GM12891 (cell line): ENCODE results near the gene LEPR. TPM values are rescaled to one million over a fixed set of nuclear protein-coding genes. Genes with fewer than 3 reads are reported as not detected.
"Not testable (repeated sequence)": the region's sequence is repeated elsewhere in the genome, so short reads cannot be mapped to it uniquely, and the experiment has no call there.

Experiments used
- DNase-seq: peaks from one replicate; pipeline ENCODE4 v3.0.0; 2011; ENCODE audit warnings: low spot score; ENCODE audit not compliant: insufficient read length
- FAIRE-seq: peaks from 2 replicates; lab custom pipeline; 2011; peaks lifted over from hg19 to GRCh38; lab: Jason Lieb, UNC
- PAX5 ChIP-seq: IDR thresholded peaks from 2 replicates; pipeline ENCODE4 v1.6.1; 2011; ENCODE audit warnings: low read length, moderate library complexity, mild to moderate bottlenecking; ENCODE audit not compliant: insufficient read depth, severe bottlenecking
- POLR2A ChIP-seq: IDR thresholded peaks from 2 replicates; pipeline ENCODE4 v1.6.1; 2011; ENCODE audit warnings: low read depth, low read length, control low read depth
- POLR2AphosphoS5 ChIP-seq: IDR thresholded peaks from 2 replicates; pipeline ENCODE4 v1.6.1; 2011; ENCODE audit warnings: low read depth, low read length, control low read depth
- POU2F2 ChIP-seq: IDR thresholded peaks from 2 replicates; pipeline ENCODE4 v1.6.1; 2011; ENCODE audit warnings: low read depth, mild to moderate bottlenecking, control low read depth, low read length, moderate library complexity
- SPI1 ChIP-seq: IDR thresholded peaks from 2 replicates; pipeline ENCODE4 v1.6.1; 2011; ENCODE audit warnings: low read depth, low read length, control low read depth
- TAF1 ChIP-seq: IDR thresholded peaks from 2 replicates; pipeline ENCODE4 v1.6.1; 2011; ENCODE audit warnings: low read depth, low read length, control low read depth
- polyA plus RNA-seq: library from polyadenylated mRNA; unstranded; fragments of >200 nt; gene quantifications from one replicate; pipeline ENCODE4 v1.2.1, GENCODE V29; 2012; ENCODE audit warnings: low read depth, missing spikeins, inconsistent platforms; ENCODE audit not compliant: missing spikeins

LEPR gene, protein sequence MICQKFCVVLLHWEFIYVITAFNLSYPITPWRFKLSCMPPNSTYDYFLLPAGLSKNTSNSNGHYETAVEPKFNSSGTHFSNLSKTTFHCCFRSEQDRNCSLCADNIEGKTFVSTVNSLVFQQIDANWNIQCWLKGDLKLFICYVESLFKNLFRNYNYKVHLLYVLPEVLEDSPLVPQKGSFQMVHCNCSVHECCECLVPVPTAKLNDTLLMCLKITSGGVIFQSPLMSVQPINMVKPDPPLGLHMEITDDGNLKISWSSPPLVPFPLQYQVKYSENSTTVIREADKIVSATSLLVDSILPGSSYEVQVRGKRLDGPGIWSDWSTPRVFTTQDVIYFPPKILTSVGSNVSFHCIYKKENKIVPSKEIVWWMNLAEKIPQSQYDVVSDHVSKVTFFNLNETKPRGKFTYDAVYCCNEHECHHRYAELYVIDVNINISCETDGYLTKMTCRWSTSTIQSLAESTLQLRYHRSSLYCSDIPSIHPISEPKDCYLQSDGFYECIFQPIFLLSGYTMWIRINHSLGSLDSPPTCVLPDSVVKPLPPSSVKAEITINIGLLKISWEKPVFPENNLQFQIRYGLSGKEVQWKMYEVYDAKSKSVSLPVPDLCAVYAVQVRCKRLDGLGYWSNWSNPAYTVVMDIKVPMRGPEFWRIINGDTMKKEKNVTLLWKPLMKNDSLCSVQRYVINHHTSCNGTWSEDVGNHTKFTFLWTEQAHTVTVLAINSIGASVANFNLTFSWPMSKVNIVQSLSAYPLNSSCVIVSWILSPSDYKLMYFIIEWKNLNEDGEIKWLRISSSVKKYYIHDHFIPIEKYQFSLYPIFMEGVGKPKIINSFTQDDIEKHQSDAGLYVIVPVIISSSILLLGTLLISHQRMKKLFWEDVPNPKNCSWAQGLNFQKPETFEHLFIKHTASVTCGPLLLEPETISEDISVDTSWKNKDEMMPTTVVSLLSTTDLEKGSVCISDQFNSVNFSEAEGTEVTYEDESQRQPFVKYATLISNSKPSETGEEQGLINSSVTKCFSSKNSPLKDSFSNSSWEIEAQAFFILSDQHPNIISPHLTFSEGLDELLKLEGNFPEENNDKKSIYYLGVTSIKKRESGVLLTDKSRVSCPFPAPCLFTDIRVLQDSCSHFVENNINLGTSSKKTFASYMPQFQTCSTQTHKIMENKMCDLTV
- polyA plus RNA-seq = 0.33 TPM

DNA sequence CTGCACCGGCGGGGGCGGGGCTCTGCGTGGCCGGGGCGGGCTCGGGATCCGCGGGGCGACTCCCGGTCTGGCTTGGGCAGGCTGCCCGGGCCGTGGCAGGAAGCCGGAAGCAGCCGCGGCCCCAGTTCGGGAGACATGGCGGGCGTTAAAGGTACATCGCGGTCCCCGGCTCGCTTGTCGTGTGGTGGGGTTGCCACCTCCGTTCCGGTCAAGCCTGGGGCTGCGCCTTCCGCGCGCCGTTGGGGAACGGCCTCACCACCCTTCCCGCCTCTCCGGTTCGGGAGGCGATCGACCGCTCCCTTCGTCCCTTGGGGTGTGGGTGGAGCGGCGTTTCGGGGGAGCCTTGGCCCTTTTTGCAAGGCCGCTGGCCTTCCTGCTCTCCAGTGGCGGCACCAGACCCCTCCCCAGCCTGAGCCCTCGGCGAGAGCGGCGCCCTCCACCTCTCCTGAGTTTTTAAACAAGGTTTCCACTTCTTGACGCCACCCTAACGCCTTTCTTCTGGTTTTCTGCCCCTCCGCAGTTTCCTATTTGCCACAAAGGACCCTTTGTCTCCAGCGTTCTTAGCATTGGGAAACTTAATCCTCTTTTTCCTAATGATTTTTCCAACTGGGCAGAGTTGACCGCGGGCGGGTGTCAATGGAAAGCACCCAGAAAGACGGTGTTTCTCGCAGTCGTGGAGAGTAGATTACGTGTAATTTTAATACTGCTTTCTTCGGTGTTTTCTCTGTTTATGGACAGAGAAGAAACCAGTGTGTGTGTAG lies at the start of gene LEPR, which contains the start of gene LEPROT:
LEPR (plus strand) TSS at position 79 of the 761 bp plus-strand sequence. CDS start 144,898 bp downstream, outside the sequence.
LEPROT (plus strand) TSS at position 79 of the 761 bp plus-strand sequence; CDS start at position 136, 57 bp downstream.
- TF ChIP-seq TAF1 (no peak), POLR2A (peak; percentile 69), PAX5 (no peak), POLR2AphosphoS5 (no peak), POU2F2 (no peak), SPI1 (no peak)
- DNase-seq (no peak), FAIRE-seq (peak; percentile 92)

DNA sequence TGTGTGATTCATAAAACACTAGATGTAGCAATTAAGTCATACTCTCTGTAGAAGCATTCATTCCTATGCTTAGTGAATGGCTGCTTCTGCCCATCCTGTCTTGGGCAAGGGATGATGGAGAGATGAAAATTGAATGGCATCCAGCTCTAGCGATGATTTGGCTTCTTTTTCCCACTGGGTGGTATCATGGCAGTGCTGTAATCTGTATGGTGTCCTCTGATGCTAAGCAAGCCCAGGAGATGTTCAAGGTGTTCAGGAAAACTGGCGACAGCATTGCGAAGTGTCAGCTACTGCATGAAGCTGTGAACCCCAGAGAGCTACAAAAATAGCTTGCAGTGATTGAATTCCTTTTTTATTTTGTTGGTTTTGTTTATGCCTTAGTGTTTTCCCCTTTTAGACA lies 48.9 kb upstream of the LEPR start:
- FAIRE-seq = no peak
- DNase-seq = no peak
- TF ChIP-seq SPI1 = no peak
- TF ChIP-seq POU2F2 = no peak
- TF ChIP-seq POLR2A = no peak
- no peak for TF ChIP-seq POLR2AphosphoS5
- no peak for TF ChIP-seq TAF1
- no peak for TF ChIP-seq PAX5

DNA sequence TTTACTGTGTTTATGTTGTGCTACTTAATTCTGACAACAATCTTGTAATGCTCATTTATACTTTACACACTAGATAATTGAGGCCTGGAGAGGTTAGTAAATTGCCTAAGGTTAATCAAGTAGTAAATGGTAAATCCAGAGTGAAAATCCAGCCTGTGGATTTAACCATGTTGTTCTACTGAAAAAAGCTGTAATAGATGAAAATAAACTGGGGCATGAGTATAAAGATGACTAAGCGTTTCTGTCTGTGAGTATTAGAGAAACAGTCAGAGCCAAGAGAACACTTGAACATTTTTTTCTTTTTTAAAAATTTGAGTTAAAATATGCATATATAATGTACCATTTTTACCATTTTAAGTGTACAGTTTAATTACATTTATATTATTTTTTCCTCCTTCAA lies 47.9 kb upstream of the LEPR start:
- TF ChIP-seq POLR2AphosphoS5 (no peak), PAX5 (no peak), SPI1 (no peak), POLR2A (no peak), TAF1 (no peak), POU2F2 (no peak)
- DNase-seq (no peak), FAIRE-seq (no peak)

DNA sequence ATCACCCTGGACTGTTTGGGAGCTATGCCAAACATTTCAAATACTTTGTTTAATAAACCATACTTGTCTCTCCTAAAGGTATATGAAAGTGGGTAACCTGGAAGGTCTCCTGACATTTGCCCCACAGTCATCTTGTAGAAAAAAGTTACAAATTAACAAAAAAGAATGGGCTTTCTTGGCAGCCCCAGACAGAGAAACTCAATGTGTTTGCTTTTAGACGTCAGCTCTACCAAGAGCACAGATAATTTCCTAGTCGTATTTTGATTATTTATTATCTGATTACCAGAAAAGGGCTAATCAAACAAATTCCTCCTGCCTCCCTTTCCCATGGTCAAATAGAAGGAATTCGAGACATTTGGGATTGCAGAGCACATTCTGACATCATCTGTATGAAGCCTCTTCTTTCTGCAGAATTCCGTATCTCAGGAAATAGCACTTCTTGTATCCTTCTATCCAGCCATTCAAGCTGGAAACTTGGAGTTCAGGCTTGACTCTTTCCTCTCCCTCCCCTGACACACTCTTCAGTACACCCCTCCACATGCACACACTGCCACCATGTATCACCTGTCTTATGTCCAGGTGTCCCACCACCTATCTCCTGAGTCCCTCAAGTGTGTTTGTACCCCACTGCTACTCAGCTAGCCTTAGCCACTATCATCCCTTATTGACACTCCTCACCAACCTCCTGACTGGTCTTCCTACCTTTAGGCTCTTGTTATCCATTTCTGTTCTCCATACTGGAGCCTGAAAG lies 42.8 kb upstream of the LEPR start:
- TF ChIP-seq TAF1 (no peak), POU2F2 (no peak), PAX5 (no peak), SPI1 (no peak), POLR2AphosphoS5 (no peak), POLR2A (no peak)
- DNase-seq (no peak), FAIRE-seq (no peak)

DNA sequence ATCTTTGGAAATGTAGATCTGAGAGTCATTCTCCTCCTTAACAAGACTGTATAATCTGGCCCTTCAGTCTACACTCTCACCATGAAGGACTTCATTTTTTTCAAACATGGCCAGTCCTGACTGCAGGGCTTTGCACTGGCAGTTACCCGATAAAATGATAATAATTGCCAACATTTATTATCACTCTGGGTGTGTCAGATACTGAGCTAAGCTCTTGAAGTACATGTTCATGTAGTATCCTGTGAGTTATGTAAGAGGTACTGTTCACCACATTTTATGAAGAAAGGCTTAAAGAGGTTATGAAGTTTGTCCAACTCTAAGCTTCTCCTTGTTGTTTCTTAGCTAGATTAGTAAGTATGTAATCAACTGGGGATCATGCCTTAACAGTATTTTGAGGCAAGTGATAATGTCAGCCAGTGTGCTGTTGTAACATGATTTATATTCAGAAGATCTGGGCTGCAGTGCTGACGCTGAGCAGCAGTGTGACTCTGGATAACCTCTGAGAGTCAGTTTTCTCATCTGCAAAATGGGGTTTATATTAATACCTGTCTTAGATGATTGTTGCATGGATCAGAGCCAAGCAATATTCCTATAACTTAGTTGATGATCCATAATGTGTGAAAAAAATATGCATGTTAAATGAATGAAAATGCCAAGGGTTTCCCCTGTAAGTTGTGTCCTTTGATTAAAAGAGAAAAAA lies 42.1 kb upstream of the LEPR start:
- no peak for DNase-seq
- FAIRE-seq = no peak
- TF ChIP-seq POU2F2 (no peak), PAX5 (no peak)

DNA sequence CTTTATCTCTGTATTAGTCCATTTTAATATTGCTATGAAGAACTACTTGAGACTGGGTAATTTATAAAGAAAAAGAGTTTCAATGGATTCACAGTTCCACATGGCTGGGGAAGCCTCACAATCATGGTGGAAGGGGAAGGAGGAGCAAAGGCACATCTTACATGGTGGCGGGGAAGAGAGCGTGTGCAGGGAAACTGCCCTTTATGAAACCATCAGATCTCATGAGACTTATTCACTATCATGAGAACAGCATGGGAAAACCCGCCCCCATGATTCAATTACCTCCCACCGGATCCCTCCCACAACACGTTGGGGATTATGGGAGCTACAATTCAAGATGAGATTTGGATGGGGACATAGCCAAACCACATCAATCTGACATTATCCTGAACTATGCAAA lies 36.0 kb upstream of the LEPR start:
- not testable (repeated sequence) for FAIRE-seq

DNA sequence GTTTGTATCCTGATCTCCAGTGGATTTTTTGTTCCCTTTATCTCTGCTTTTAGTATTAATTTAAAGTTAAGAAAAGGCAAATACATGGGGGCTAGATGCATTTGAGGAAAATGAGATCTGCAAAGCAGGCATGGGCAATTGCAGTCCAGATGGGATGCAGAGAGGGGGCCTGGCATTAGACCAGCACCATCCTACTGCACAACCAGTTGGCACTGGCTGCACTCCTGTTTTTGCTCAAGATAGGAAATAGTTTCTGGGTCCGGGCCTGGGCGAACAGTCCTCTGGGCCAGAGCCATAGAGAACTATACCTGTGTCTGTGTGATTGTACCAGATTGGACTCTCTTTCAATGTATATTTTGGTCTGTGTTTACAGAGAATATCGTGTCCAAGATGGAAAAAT lies 34.0 kb upstream of the LEPR start:
- DNase-seq (no peak), FAIRE-seq (no peak)
- TF ChIP-seq POLR2AphosphoS5 = no peak
- TF ChIP-seq TAF1 = no peak
- no peak for TF ChIP-seq PAX5
- no peak for TF ChIP-seq SPI1
- TF ChIP-seq POLR2A = no peak
- TF ChIP-seq POU2F2 = no peak

More for the DNA sequence above, 36.0 kb upstream of the LEPR start:
- DNase-seq = not testable (repeated sequence)

DNA sequence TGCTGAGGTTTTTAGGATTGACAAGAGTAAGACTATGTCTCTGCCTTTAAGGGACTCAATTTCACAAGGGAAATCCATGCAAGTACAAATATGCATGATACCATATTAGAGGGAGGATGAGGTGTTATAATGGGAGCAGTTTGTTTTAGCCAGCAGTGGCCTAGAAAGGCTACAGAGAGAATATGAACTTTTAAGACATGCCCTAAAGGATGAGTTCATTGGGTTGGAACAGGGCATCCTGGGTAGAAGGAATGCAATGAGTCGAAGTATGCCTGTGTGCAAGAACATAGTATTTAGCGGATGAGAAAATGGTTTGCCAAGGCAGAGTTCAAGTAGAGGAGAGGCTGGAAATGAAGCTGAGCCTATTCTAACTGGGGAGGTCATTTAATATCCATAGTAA lies 32.6 kb upstream of the LEPR start:
- DNase-seq (no peak), FAIRE-seq (no peak)
- no peak for TF ChIP-seq POLR2AphosphoS5
- TF ChIP-seq SPI1 = no peak
- TF ChIP-seq POLR2A = no peak
- no peak for TF ChIP-seq PAX5
- no peak for TF ChIP-seq POU2F2
- no peak for TF ChIP-seq TAF1
